ENCODE results near the gene SLC35F1. TPM values are rescaled to one million over a fixed set of nuclear protein-coding genes. Genes with fewer than 3 reads are reported as not detected.

Gene SLC35F1
- total RNA-seq, 1 donor = not detected

DNA sequence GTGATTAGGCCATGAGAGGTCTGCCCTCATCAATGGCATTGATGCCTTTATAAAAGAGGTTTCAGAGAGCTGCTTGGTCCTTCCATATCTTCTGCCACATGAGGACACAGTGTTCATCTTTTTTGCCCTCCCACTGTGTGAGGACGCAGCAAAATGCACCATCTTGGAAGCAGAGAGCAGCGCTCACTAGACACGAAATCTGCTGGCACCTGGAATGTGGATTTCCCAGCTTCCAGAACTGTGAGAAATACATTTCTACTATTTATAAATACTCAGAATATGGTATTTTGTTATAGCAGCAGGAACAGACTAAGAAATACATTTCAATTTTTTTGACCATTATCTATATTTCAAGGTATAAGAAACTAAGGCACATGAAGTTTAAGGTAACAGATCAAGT lies 24.9 kb downstream of the SLC35F1 start:
- no peak for DNase-seq (ENCODE audit: low read depth)
- H3K4me3 ChIP-seq (ENCODE audit: low read depth, low read length) = no peak overlapping the region
- TF ChIP-seq, protein P1, sequence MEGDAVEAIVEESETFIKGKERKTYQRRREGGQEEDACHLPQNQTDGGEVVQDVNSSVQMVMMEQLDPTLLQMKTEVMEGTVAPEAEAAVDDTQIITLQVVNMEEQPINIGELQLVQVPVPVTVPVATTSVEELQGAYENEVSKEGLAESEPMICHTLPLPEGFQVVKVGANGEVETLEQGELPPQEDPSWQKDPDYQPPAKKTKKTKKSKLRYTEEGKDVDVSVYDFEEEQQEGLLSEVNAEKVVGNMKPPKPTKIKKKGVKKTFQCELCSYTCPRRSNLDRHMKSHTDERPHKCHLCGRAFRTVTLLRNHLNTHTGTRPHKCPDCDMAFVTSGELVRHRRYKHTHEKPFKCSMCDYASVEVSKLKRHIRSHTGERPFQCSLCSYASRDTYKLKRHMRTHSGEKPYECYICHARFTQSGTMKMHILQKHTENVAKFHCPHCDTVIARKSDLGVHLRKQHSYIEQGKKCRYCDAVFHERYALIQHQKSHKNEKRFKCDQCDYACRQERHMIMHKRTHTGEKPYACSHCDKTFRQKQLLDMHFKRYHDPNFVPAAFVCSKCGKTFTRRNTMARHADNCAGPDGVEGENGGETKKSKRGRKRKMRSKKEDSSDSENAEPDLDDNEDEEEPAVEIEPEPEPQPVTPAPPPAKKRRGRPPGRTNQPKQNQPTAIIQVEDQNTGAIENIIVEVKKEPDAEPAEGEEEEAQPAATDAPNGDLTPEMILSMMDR (IDR thresholded peaks at IDR 0.05; ENCODE audit: insufficient read depth, low read depth, low read length) = no peak

DNA sequence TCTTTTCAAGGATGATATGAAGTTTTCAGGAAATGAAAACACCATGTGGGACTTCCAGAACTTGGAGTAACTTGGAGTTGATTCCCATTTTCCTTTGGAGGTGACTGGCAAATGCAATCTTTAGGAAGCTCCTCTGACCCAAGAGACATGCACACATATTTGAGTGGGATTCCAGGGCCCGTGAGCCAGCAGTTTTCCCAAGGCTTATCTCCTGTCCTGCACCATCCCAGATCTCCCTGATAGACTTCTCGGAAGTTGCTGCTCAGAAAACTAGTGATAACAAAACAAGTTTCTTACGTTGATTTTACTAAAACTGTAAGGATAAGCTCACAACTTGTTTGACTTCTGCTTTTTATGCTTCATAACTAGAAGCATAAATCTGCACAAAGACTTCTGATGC lies 25.6 kb downstream of the SLC35F1 start:
- no peak for DNase-seq (ENCODE audit: low read depth)
- TF ChIP-seq, protein P1 (IDR thresholded peaks at IDR 0.05; ENCODE audit: insufficient read depth, low read depth, low read length) = no peak

DNA sequence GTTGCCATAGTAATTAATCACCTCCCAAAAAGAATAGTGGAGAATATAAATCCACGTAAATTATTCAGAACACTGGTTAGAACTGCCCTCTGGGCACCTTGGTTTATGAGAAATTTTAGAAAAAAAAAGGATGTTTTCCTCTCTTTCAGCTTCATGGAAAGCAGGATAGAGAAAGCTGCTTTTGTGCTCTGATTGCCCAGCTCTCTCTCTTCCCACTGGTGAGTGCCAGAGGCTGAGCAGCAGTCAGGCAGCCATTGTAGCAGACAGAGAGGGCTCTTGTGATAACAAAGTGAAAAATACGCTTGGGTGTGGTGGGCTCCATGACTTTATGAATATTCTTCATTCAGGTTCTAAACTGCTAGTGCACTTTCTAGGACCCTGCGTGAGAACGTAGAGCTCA lies 26.4 kb downstream of the SLC35F1 start:
- no peak overlapping the region for H3K4me3 ChIP-seq (ENCODE audit: low read depth, low read length)
- no peak for DNase-seq (ENCODE audit: low read depth)
- TF ChIP-seq, protein P1 (IDR thresholded peaks at IDR 0.05; ENCODE audit: insufficient read depth, low read depth, low read length) = no peak

More for the DNA sequence above, 25.6 kb downstream of the SLC35F1 start:
- no peak overlapping the region for H3K4me3 ChIP-seq (ENCODE audit: low read depth, low read length)

DNA sequence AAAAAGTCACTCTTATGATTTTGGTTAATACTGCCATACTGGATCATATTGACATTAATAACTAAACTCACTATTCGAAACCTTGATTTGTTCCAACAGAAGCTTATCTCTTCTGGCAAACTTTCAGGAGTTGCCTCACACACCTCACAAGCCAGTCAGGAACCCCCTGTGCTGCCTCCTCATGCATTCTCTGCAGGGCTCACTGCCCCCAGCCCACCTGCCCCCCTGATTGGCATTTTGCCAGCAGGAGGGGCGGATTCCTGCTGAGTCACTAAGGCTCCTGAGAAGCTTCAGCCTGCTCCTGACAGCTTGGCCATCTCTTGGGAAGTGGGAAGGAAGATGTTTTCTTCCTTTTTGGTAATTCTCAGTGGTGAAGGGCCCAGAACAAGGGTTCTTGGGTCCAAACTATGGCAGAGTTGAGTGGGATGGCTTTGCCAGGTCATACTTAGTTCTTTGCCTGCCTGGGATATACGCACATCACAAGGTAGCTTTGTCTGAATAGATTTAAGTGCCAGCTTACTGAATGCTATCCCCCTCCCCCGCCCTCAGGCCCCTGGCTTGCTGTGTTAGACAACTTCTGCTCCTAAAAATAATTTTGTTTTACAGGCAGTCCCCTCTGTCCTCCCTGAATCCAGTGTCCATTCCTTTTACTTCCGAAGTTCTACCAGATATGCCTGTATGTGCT lies 31.4 kb downstream of the SLC35F1 start:
- TF ChIP-seq, protein P1 (IDR thresholded peaks at IDR 0.05; ENCODE audit: insufficient read depth, low read depth, low read length) = no peak
- DNase-seq (ENCODE audit: low read depth) = no peak
- no peak overlapping the region for H3K4me3 ChIP-seq (ENCODE audit: low read depth, low read length)

DNA sequence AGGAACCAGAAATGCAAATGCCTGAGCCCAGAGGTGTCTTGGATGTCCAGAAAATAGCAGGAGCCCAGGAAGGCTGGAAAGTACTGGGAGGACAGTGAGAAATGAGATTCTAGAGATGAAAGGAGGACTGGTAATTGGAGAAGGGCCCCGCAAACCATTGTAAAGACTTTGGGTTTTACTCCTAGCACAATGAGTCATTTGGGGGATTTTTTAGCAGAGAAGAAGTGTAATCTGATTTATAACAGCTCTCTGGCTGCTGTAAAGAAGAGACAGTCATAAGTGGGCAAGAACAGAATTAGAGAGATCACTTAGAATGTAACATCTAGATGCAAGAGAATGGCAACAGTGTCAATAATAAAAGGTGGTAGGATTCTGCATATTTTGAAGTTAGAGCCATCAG lies 40.2 kb downstream of the SLC35F1 start:
- no peak for DNase-seq (ENCODE audit: low read depth)
- H3K4me3 ChIP-seq (ENCODE audit: low read depth, low read length) = no peak overlapping the region
- TF ChIP-seq, protein P1 (IDR thresholded peaks at IDR 0.05; ENCODE audit: insufficient read depth, low read depth, low read length) = no peak

DNA sequence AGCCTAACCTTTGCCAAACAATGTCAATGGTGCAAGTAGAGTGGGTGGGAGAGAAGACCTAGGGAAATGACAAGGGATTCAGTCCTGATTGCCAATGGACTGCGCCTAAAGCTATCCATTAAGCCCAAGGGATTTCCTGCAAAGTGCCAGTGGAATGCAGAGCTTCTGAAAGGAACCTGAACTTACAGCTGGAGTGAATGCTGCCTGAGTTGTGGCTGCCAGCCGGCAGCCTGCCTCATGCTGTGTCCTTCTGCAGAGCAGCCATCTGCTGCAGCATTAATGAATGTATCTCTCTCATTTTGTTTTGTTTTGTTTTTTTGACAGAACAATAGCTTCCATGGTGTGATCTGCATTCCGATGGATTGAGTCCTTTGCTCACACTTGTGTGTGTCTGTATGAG lies 44.7 kb downstream of the SLC35F1 start:
- no peak overlapping the region for H3K4me3 ChIP-seq (ENCODE audit: low read depth, low read length)
- TF ChIP-seq, protein P1 (IDR thresholded peaks at IDR 0.05; ENCODE audit: insufficient read depth, low read depth, low read length) = no peak
- no peak for DNase-seq (ENCODE audit: low read depth)
